Stimulated activated CD4-positive, alpha-beta T cell treated with anti-CD3 and anti-CD28 coated beads, Interleukin-4, amount 100 ng/mL, for 24 hours (primary cell): ENCODE data around the gene CRYBA1.
"Not testable (repeated sequence)": the region's sequence is repeated elsewhere in the genome, so short reads cannot be mapped to it uniquely, and the experiment has no call there.

ENCODE experiments used
- DNase-seq: peaks from one replicate; pipeline ENCODE4 v3.0.0-alpha.2; 2020

The CRYBA1 gene, protein sequence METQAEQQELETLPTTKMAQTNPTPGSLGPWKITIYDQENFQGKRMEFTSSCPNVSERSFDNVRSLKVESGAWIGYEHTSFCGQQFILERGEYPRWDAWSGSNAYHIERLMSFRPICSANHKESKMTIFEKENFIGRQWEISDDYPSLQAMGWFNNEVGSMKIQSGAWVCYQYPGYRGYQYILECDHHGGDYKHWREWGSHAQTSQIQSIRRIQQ

DNA sequence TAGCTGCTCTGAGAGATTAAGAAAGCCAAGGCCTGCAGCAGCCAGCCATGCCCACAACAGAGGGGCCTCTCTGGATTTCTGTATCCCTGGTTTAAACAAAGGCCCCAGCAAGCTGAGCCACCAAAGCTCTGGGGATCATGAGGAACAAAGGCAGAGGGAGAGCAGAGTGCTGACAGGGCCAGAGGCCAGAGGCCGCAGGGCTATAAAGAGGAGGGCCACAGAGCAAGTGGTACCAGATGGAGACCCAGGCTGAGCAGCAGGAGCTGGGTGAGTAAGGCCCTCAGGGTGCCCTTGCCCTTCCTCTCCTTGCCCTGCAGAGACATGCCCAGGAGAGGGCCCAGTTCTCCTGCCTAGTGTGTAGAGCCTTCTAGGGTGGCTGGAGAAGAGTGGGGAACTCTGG, at the start of gene CRYBA1:
Gene CRYBA1, plus strand, starts transcription at position 232 of the 400 bp plus-strand sequence. Its CDS starts 5 bp downstream, at position 237.
- no peak for DNase-seq

GRCh38 chr17:29197516-29198272, 49.0 kb upstream of the CRYBA1 start:
- DNase-seq: no peak

- not testable (repeated sequence) for DNase-seq
Observed at GRCh38 chr17:29204068-29204804, 42.4 kb upstream of the CRYBA1 start.

GRCh38 chr17:29205047-29205446, 41.6 kb upstream of the CRYBA1 start:
- DNase-seq: no peak

DNA sequence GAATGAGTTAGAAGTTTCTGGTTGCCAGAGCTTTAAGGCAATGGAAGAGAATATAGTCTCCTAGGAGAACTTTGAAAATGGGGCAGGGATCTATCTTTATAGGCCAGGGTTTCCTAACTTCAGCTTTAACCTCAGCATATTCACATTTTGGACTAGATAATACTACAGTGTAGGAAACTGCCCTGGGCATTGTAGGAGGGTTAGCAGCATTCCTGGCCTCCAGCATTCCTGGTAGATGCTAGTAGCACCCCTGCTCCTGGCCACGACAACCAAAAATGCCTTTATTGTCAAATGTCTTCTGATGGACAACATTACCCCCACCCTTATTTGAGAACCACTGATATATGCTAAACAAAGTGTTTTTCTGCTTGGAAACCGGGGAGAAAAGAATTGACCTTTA, 38.7 kb upstream of the CRYBA1 start:
- DNase-seq: no peak

DNA sequence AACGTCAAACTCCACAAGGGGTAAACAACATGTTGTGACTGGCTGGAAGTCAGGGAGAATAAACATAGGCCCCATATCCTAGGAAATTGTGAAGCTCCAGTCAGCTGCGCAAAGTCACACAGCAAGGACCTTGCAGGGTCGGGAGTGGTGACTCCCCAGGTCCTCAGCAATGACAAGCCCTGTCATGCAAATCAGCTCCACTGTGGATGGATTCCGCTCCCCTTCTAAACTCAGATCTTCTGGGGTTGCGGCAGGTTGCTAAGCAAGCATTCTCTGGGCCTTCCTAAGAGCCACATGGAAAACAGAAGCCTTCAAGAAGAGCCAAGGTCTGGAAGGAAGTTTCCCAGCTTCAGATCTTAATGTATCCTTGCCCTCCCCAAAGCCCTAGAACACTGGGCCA, 37.6 kb upstream of the CRYBA1 start:
- DNase-seq: no peak

DNA sequence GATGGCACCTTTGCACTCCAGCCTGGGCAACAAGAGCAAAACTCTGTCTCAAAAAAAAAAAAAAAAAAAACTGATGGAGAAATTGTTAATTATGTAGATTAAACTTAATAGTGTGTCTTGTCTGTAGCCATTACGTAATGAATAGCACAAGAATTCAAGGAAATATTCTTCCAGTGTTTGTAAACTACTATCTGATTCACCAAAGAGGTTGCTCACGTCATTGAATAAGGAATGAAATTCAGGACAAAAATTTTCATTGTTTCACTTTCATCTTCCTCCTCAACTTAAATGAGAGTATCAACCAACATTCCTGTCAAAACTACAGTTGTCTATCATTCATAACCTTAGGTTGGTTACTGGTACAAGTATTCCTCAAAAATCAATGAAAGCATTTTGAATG, 35.8 kb upstream of the CRYBA1 start:
- no peak for DNase-seq

DNA sequence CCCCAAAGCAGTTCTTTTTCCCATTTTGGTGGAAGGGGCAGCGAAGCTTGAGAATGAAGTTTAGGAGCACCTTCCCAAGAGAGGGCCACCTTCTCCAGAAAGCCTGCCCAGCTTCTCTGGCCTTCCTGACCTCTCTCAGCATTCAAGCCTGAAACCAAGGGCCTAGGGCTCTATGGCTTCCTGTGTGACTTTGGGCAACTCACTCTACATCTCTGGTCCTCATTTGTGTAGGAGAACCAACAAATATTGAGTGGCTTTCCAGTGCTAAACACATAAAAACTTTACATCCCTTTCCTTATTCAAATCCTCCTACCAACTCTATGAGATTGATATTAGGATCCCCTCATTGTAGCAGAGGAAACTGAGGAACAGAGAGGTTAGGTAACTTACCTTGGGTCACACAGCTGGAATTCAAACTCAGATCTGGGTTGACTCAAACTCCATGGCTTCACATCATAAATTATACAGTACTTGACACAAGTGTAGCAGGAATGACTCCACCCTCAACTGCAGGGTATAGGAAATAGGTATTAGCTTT, 34.5 kb upstream of the CRYBA1 start:
- no peak for DNase-seq

DNA sequence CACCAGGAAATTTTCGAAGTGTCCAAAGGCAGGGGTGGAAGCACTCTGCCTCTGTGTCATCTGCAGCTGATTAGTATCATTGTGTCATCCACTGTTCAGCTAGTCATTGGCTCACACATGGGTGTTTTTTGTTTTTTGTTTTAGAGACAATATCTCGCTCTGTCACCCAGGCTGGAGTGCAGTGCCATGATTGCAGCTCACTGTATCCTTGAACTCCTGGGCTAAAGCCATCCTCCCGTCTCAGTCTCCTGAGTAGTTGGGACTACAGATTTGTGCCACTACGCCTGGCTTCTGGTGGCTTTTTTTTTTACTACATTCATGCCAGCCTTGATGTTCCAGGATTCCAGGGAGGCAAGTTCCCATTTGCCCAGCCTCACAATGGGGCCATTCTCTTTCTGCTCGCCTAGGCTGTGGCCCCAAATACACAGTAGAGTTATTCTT, 34.0 kb upstream of the CRYBA1 start:
- DNase-seq: no peak

GRCh38 chr17:29214215-29215146, 32.2 kb upstream of the CRYBA1 start:
- no peak for DNase-seq

DNA sequence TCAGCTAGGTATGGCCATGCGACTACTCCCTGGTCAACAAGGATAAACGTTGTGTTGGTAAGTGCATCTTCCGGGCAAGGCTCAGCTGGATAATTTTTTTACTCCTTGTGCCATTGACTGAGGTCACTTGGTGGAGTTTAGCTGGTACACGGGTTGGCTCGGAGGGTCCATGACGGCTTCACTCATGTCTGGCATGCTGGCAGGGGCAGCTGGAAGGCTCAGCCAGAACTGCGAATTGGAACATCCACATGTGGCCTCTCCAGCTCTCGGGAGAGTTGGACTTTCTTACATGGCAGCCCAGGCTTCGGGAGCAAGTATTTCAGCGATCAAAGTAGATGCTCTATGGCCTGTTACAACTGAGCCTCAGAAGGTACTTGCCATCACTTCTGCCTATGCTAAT, 31.5 kb upstream of the CRYBA1 start:
- DNase-seq: no peak

GRCh38 chr17:29215717-29216116, 30.9 kb upstream of the CRYBA1 start:
- no peak for DNase-seq

- no peak for DNase-seq
Observed at GRCh38 chr17:29216181-29216580, 30.5 kb upstream of the CRYBA1 start.

DNA sequence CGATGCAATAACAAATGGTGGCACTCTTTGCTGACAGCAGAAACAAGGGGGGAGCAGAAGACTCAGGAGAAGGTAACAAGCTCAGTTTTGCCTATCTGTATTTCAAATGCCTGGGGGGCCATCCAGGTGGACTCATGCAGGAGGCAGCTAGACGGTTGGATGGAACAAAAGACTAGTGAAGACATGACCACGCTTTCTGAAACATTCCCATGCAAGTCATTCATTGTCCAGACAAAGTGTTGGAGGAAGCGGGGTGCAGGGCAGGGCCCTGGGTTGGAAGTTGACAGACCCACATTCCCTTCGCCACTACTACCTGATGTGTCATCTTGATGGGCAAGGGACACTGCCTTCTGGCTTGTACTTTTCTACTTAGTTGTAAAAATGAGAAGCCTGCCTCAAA, 29.8 kb upstream of the CRYBA1 start:
- DNase-seq: no peak

DNA sequence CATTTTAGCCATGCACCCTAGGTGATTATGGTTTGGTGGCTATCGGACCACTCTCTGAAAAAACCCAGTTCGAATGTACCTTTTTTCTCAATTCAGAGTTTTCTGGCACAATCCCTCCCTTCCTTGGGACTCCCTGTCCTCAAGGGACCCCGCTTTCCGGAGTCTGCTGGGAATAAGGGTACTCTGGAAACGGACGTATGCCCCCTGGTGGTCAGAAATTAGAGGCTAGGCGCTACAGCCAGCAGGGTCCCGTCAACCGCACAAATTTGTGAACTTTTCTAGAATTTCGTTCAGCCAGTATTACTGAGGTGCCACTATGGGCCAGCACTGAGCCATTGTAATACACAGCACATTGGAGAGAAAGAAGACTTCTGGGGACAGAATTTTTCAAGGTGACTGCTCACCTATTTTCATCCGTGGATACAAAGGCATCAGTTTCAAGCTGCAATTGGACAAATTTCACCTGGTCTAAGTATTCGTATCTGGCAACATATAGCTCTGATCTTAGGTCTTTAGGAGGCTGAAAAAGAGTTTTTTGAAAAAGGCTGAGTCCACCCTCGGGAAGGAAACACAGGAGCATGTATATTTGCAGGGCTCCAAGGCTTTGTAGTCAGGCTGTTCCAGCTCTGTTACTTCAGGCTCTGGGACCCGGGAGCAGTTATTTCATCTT, 27.1 kb upstream of the CRYBA1 start:
- peak; percentile 79 for DNase-seq

GRCh38 chr17:29221338-29221737, 25.3 kb upstream of the CRYBA1 start:
- not testable (repeated sequence) for DNase-seq

GRCh38 chr17:29225396-29225795, 21.3 kb upstream of the CRYBA1 start:
- DNase-seq: no peak

DNA sequence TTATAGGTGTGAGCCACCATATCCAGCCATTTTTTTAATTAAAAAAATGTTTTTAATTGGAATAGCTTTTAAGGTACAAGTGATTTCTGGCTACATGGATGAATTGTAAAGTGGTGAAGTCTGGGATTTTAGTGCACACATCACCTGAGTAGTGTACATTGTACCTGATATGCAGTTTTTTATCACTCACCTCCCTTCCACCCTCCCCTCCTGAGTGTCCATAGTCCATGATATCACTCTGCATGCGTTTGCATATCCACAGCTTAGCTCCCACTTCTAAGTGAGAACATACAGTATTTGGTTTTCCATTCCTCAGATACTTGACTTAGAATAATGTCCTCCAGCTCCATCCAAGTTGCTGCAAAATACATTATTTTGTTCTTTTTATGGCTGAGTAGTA, 13.4 kb upstream of the CRYBA1 start:
- DNase-seq: no peak

DNA sequence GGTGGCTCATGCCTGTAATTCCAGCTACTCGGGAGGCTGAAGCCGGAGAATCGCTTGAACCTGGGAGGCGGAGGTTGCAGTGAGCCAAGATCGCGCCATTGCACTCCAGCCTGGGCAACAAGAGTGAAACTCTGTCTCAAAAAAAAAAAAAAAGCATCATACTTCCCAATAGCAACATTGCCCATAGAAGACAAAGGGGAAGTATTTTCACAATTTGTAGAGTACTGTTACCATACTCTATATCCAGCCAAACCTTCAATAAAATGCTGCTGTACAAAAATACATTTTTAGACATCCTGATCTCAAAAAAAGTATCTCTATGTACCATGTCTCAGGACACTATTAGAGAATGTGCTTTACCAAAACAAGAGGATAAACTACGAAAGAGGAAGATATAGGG, 11.7 kb upstream of the CRYBA1 start:
- not testable (repeated sequence) for DNase-seq

GRCh38 chr17:29235904-29236303, 10.8 kb upstream of the CRYBA1 start:
- no peak for DNase-seq

DNA sequence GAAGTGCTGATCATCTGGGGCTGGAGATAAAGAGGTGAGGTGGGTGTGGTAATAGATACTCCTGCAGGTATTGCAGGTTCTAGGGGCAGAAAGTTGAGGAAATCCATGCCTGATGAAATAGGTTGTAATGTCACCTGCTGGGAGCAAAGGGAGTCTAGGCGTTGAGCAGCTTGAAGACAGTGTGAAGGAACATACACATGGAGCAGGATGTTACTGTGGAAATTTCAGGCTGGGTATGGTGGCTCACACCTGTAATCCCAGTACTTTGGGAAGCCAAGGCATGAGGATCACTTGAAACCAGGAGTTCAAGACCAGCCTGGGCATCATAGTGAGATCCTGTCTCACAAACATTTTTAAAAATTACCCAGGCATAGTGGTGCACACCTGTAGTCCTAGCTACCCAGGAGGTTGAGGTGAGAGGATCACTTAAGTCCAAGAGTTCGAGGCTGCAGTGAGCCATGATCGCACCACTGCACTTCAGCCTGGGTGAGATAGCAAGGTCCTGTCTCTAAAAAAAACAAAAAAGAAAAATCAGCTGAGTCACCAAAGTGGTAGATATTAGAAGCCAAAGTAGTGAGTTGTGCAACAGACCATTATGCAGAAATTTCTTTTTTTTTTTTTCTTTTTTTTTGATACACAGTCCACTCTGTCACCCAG, 9.1 kb upstream of the CRYBA1 start:
- DNase-seq: no peak
